Measurements from ENCODE around the gene DNAJC24. TPM values are rescaled to one million over a fixed set of nuclear protein-coding genes. Genes with fewer than 3 reads are reported as not detected.

Gene DNAJC24
- total RNA-seq, 1 experiment from 2014 or later: 9.3 TPM

- DNase-seq: no peak
- intact Hi-C loops (cut with micrococcal nuclease): no loop called here
- Histone ChIP-seq H3K9ac (ENCODE audit: low read length) (no peak overlapping the region), H3K27ac (ENCODE audit: low read length) (no peak overlapping the region), H3F3A (ENCODE audit: low read length, unreplicated experiment) (no peaks in the 10 kb centered on the region), H3K79me2 (ENCODE audit: low read length) (no peaks in the 10 kb centered on the region), H3K9me3 (ENCODE audit: low read length) (no peaks in the 10 kb centered on the region), H3K4me3 (ENCODE audit: low read length) (no peak overlapping the region), H3K4me2 (ENCODE audit: low read length) (no peak overlapping the region), H3K4me1 (ENCODE audit: insufficient read depth, low read length) (no peaks in the 10 kb centered on the region), H3K9me2 (replicated peaks; ENCODE audit: low read length) (no peaks in the 10 kb centered on the region), H4K20me1 (ENCODE audit: low read length) (no peaks in the 10 kb centered on the region), H2AFZ (ENCODE audit: low read length) (no peak overlapping the region), H3K27me3 (ENCODE audit: low read length) (no peaks in the 10 kb centered on the region), H3K36me3 (ENCODE audit: low read depth, low read length) (0 out of 2 replicates have a peak, but pooled peaks cover 7% of the 10 kb centered on the region)
- no peak for TF ChIP-seq EZH2 (IDR thresholded peaks at IDR 0.05; ENCODE audit: low read length, unreplicated experiment)
- no peak for TF ChIP-seq CTCF (conservative IDR thresholded peaks at IDR 0.05; ENCODE audit: low read depth, low read length)
- no peak for TF ChIP-seq EZH2phosphoT487 (IDR thresholded peaks at IDR 0.05; ENCODE audit: borderline replicate concordance, low read length)
- BruUV-seq (replicated peaks): no TSS peak
- ATAC-seq: no peak
- POLR2A ChIA-PET (ENCODE audit: unreplicated experiment): no interaction called here
- CTCF ChIA-PET: no interaction called here
Measured at GRCh38 chr11:31449040-31449439, 79.4 kb downstream of the DNAJC24 start.

DNA sequence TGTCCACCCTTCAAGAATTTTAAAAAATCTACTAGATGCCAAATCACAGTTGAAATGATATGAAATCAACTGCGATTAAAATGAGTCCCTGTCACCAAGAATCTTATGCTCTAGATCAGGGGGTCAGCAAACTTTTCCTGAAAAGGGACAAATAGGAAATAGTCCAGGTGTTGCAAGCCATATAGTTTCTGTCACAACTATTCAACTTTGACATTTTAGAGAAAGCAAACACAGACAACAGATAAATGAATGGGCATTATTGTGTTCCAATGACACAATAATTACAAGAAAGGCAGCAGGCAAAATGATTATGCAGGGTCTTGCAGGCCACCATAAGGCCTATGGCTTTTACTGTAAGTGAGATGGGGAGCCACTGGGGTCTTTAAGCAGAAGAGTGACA, 81.2 kb downstream of the DNAJC24 start:
- BruUV-seq (replicated peaks): no TSS peak
- H3K27me3 ChIP-seq (ENCODE audit: low read length): no peaks in the 10 kb centered on the region
- intact Hi-C loops (cut with micrococcal nuclease): no loop called here

More for the DNA sequence above, 81.2 kb downstream of the DNAJC24 start:
- Histone ChIP-seq H2AFZ (ENCODE audit: low read length) (no peak overlapping the region), H3K79me2 (ENCODE audit: low read length) (no peaks in the 10 kb centered on the region), H3K9ac (ENCODE audit: low read length) (no peak overlapping the region), H4K20me1 (ENCODE audit: low read length) (no peaks in the 10 kb centered on the region), H3K4me2 (ENCODE audit: low read length) (no peak overlapping the region), H3K27ac (ENCODE audit: low read length) (no peak overlapping the region), H3K36me3 (ENCODE audit: low read depth, low read length) (0 out of 2 replicates have a peak, but pooled peaks cover 7% of the 10 kb centered on the region), H3K4me1 (ENCODE audit: insufficient read depth, low read length) (no peaks in the 10 kb centered on the region), H3F3A (ENCODE audit: low read length, unreplicated experiment) (no peaks in the 10 kb centered on the region), H3K9me3 (ENCODE audit: low read length) (no peaks in the 10 kb centered on the region), H3K4me3 (ENCODE audit: low read length) (no peak overlapping the region), H3K9me2 (replicated peaks; ENCODE audit: low read length) (no peaks in the 10 kb centered on the region)
- ATAC-seq (no peak), DNase-seq (no peak)
- TF ChIP-seq EZH2 (IDR thresholded peaks at IDR 0.05; ENCODE audit: low read length, unreplicated experiment) (no peak), EZH2phosphoT487 (IDR thresholded peaks at IDR 0.05; ENCODE audit: borderline replicate concordance, low read length) (no peak), CTCF (conservative IDR thresholded peaks at IDR 0.05; ENCODE audit: low read depth, low read length) (no peak)
- ChIA-PET CTCF (no interaction called here), POLR2A (ENCODE audit: unreplicated experiment) (no interaction called here)

All from PC-3 (cell line).